Stimulated activated CD8-positive, alpha-beta memory T cell treated with anti-CD3 and anti-CD28 coated beads, Interleukin-4, amount 100 ng/mL, for 4 hours (primary cell): Measurements from ENCODE around the gene EFCAB12.
"Not testable (repeated sequence)": the region's sequence is repeated elsewhere in the genome, so short reads cannot be mapped to it uniquely, and the experiment has no call there.

Experiments
- DNase-seq, 2 donors: peaks; one replicate each; pipeline ENCODE4 v3.0.0-alpha.2; 2020; ENCODE audit warnings: low read depth in 2 of 2, low spot score in 1 of 2

Gene EFCAB12

GRCh38 chr3:129370248-129370964 is 58.0 kb downstream of the EFCAB12 start:
- no peak for DNase-seq

- no peak for DNase-seq
Observed at GRCh38 chr3:129369711-129370110, 58.7 kb downstream of the EFCAB12 start.

GRCh38 chr3:129367821-129368220 is 60.6 kb downstream of the EFCAB12 start:
- DNase-seq = no peak

GRCh38 chr3:129366312-129366831 is 62.1 kb downstream of the EFCAB12 start:
- DNase-seq = no peak

- DNase-seq = no peak
Observed at GRCh38 chr3:129365296-129366136, 62.9 kb downstream of the EFCAB12 start.

- DNase-seq = not testable (repeated sequence)
Observed at GRCh38 chr3:129364811-129365210, 63.6 kb downstream of the EFCAB12 start.

GRCh38 chr3:129363356-129363755 is 65.1 kb downstream of the EFCAB12 start:
- not testable (repeated sequence) for DNase-seq

GRCh38 chr3:129360705-129361460 is 67.6 kb downstream of the EFCAB12 start:
- no peak for DNase-seq

GRCh38 chr3:129360171-129360611 is 68.2 kb downstream of the EFCAB12 start:
- DNase-seq = no peak

GRCh38 chr3:129358772-129359371 is 69.6 kb downstream of the EFCAB12 start:
- no peak for DNase-seq

- no peak for DNase-seq
Observed at GRCh38 chr3:129358177-129358771, 70.2 kb downstream of the EFCAB12 start.

- no peak for DNase-seq
Observed at GRCh38 chr3:129357616-129358015, 70.8 kb downstream of the EFCAB12 start.

- no peak for DNase-seq
Observed at GRCh38 chr3:129356756-129357425, 71.5 kb downstream of the EFCAB12 start.

GRCh38 chr3:129353589-129353941 is 74.9 kb downstream of the EFCAB12 start:
- DNase-seq = no peak

GRCh38 chr3:129352650-129353588 is 75.5 kb downstream of the EFCAB12 start:
- DNase-seq = no peak

- no peak for DNase-seq
Observed at GRCh38 chr3:129352045-129352444, 76.4 kb downstream of the EFCAB12 start.
